Measurements from ENCODE around the gene LHFPL5.

DNA sequence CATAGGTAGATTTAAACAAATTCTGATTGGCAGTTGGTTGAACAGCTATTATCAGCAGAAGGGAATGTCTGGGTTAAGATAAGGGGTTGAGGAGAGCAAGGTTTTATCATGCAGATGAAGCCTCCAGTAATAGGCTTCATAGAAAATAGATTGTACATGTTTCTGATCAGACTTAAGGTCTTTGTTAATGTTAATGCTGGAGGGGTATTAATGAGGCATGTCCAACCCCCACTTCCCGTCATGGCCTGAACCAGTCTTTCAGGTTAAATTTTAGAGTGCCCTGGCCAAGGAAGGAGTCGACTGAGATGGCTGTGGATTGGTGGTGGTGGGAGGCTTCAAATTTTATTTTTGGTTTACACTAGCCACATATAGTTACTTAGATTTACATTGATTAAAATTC, 21.0 kb upstream of the LHFPL5 start:
- TF ChIP-seq, protein P1, sequence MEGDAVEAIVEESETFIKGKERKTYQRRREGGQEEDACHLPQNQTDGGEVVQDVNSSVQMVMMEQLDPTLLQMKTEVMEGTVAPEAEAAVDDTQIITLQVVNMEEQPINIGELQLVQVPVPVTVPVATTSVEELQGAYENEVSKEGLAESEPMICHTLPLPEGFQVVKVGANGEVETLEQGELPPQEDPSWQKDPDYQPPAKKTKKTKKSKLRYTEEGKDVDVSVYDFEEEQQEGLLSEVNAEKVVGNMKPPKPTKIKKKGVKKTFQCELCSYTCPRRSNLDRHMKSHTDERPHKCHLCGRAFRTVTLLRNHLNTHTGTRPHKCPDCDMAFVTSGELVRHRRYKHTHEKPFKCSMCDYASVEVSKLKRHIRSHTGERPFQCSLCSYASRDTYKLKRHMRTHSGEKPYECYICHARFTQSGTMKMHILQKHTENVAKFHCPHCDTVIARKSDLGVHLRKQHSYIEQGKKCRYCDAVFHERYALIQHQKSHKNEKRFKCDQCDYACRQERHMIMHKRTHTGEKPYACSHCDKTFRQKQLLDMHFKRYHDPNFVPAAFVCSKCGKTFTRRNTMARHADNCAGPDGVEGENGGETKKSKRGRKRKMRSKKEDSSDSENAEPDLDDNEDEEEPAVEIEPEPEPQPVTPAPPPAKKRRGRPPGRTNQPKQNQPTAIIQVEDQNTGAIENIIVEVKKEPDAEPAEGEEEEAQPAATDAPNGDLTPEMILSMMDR (conservative IDR thresholded peaks at IDR 0.05; ENCODE audit: low read depth in 2 of 2), result no peak
- TF ChIP-seq CREB1 (CRISPR knock-in tag; IDR thresholded peaks at IDR 0.05; ENCODE audit: low read depth) (no peak), EZH2 (IDR thresholded peaks at IDR 0.05; ENCODE audit: low read depth, unreplicated experiment) (no peak), POLR2AphosphoS5 (IDR thresholded peaks at IDR 0.05; ENCODE audit: low read depth) (no peak), JUNB (IDR thresholded peaks at IDR 0.05; ENCODE audit: unreplicated experiment) (no peak), STAT1 (IDR thresholded peaks at IDR 0.05; ENCODE audit: unreplicated experiment) (no peak), EZH2phosphoT487 (IDR thresholded peaks at IDR 0.05; ENCODE audit: unreplicated experiment) (no peak), ZNF331 (CRISPR knock-in tag; IDR thresholded peaks at IDR 0.05; ENCODE audit: low read depth) (no peak), NANOG (IDR thresholded peaks at IDR 0.05; ENCODE audit: borderline replicate concordance) (no peak), ZNF114 (CRISPR knock-in tag; IDR thresholded peaks at IDR 0.05) (no peak)
- TF ChIP-seq, protein P2, sequence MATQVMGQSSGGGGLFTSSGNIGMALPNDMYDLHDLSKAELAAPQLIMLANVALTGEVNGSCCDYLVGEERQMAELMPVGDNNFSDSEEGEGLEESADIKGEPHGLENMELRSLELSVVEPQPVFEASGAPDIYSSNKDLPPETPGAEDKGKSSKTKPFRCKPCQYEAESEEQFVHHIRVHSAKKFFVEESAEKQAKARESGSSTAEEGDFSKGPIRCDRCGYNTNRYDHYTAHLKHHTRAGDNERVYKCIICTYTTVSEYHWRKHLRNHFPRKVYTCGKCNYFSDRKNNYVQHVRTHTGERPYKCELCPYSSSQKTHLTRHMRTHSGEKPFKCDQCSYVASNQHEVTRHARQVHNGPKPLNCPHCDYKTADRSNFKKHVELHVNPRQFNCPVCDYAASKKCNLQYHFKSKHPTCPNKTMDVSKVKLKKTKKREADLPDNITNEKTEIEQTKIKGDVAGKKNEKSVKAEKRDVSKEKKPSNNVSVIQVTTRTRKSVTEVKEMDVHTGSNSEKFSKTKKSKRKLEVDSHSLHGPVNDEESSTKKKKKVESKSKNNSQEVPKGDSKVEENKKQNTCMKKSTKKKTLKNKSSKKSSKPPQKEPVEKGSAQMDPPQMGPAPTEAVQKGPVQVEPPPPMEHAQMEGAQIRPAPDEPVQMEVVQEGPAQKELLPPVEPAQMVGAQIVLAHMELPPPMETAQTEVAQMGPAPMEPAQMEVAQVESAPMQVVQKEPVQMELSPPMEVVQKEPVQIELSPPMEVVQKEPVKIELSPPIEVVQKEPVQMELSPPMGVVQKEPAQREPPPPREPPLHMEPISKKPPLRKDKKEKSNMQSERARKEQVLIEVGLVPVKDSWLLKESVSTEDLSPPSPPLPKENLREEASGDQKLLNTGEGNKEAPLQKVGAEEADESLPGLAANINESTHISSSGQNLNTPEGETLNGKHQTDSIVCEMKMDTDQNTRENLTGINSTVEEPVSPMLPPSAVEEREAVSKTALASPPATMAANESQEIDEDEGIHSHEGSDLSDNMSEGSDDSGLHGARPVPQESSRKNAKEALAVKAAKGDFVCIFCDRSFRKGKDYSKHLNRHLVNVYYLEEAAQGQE (IDR thresholded peaks at IDR 0.05; ENCODE audit: unreplicated experiment), result no peak
